CD14-positive monocyte (primary cell): ENCODE data around the gene IQGAP2. TPM values are rescaled to one million over a fixed set of nuclear protein-coding genes. Genes with fewer than 3 reads are reported as not detected.
A peak's percentile ranks its signal among the peaks of the same experiment; 100 is the strongest.

Experiments
- DNase-seq, 3 donors: peaks; one replicate each; pipeline ENCODE4 v3.0.0-alpha.2; 2011 to 2022
- H2AFZ ChIP-seq: 2 replicates; pipeline ENCODE4 v1.6.0; 2012; ENCODE audit warnings: mild to moderate bottlenecking, low read depth, low read length, inconsistent platforms; ENCODE audit not compliant: insufficient read depth, poor library complexity, severe bottlenecking
- H3K27ac ChIP-seq, 2 donors: 1 replicate in 1 of 2; 2 replicates in 1 of 2; pipeline ENCODE4 v1.5.1; 2012 to 2013; ENCODE audit warnings: low read length in 2 of 2, control low read depth in 1 of 2, inconsistent platforms in 1 of 2, low read depth in 1 of 2, mild to moderate bottlenecking in 1 of 2
- H3K27me3 ChIP-seq, 2 donors: one replicate each; pipeline versions ENCODE4 v1.6.0 to v1.6.1; 2011 to 2013; ENCODE audit warnings: low read length in 2 of 2; ENCODE audit not compliant: control insufficient read depth in 2 of 2, insufficient read depth in 2 of 2
- H3K36me3 ChIP-seq, 2 donors: replicated peaks in 1 of 2; 1 replicate in 1 of 2; 2 replicates in 1 of 2; pipeline versions ENCODE4 v1.5.1 to v1.6.1; 2012 to 2013; ENCODE audit warnings: low read length in 2 of 2, control low read depth in 1 of 2, inconsistent platforms in 1 of 2, mild to moderate bottlenecking in 1 of 2; ENCODE audit not compliant: insufficient read depth in 2 of 2, control insufficient read depth in 1 of 2
- H3K4me1 ChIP-seq, 2 donors: 1 replicate in 1 of 2; 2 replicates in 1 of 2; pipeline versions ENCODE4 v1.5.1 to v1.6.1; 2012 to 2013; ENCODE audit warnings: low read length in 2 of 2, control low read depth in 1 of 2, inconsistent platforms in 1 of 2, mild to moderate bottlenecking in 1 of 2, moderate library complexity in 1 of 2; ENCODE audit not compliant: insufficient read depth in 2 of 2, control insufficient read depth in 1 of 2
- H3K4me2 ChIP-seq: replicated peaks from 2 replicates; pipeline ENCODE3; 2012; ENCODE audit warnings: low read length, moderate library complexity, mild to moderate bottlenecking; ENCODE audit not compliant: poor library complexity, severe bottlenecking; ENCODE audit errors: extremely low read depth
- H3K4me3 ChIP-seq, 3 experiments: fragments of 200-600 bp in 1 of 3; sonication (generic) in 1 of 3; replicated peaks in 1 of 3; 1 replicate in 2 of 3; 2 replicates in 1 of 3; pipeline ENCODE4 v1.5.1; 2011 to 2013; ENCODE audit warnings: low read length in 3 of 3, mild to moderate bottlenecking in 3 of 3, control low read depth in 2 of 3, low read depth in 2 of 3, inconsistent platforms in 1 of 3, moderate library complexity in 1 of 3
- H3K79me2 ChIP-seq: 2 replicates; pipeline ENCODE4 v1.6.0; 2012; ENCODE audit warnings: mild to moderate bottlenecking, control low read depth, inconsistent platforms, low read length, moderate library complexity; ENCODE audit not compliant: insufficient read depth
- H3K9ac ChIP-seq: 2 replicates; pipeline ENCODE4 v1.6.0; 2017; ENCODE audit warnings: low read length, mild to moderate bottlenecking; ENCODE audit not compliant: insufficient read depth, poor library complexity, severe bottlenecking
- H3K9me3 ChIP-seq, 2 donors: replicated peaks in 1 of 2; 1 replicate in 1 of 2; 2 replicates in 1 of 2; pipeline versions ENCODE4 v1.5.1 to v1.6.1; 2012 to 2013; ENCODE audit warnings: low read length in 2 of 2, control low read depth in 1 of 2; ENCODE audit not compliant: control insufficient read depth in 1 of 2, insufficient read depth in 1 of 2
- H4K20me1 ChIP-seq: 2 replicates; pipeline ENCODE4 v1.6.0; 2012; ENCODE audit warnings: mild to moderate bottlenecking, low read length, control low read depth, moderate library complexity; ENCODE audit not compliant: insufficient read depth
- H3K27ac Mint-ChIP-seq, 7 donors: one replicate each; pipeline ENCODE4 v1.8.0; 2020; ENCODE audit warnings: mild to moderate bottlenecking in 7 of 7, mixed read lengths in 7 of 7, moderate library complexity in 6 of 7, inconsistent platforms in 2 of 7
- H3K27me3 Mint-ChIP-seq, 3 donors: one replicate each; pipeline ENCODE4 v1.8.0; 2021 to 2022; ENCODE audit warnings: low read depth in 3 of 3, mild to moderate bottlenecking in 3 of 3, mixed read lengths in 3 of 3, moderate library complexity in 3 of 3, inconsistent platforms in 1 of 3
- H3K36me3 Mint-ChIP-seq, 2 donors: one replicate each; pipeline ENCODE4 v1.8.0; 2020; ENCODE audit warnings: mixed read lengths in 2 of 2, inconsistent platforms in 1 of 2, mild to moderate bottlenecking in 1 of 2
- H3K4me1 Mint-ChIP-seq: one replicate; pipeline ENCODE4 v1.8.0; 2020; ENCODE audit warnings: mild to moderate bottlenecking, mixed read lengths
- H3K4me3 Mint-ChIP-seq, 2 donors: one replicate each; pipeline ENCODE4 v1.8.0; 2020; ENCODE audit warnings: mild to moderate bottlenecking in 2 of 2, mixed read lengths in 2 of 2, moderate library complexity in 1 of 2
- H3K9me3 Mint-ChIP-seq, 7 donors: one replicate each; pipeline ENCODE4 v1.8.0; 2020 to 2022; ENCODE audit warnings: mixed read lengths in 7 of 7, mild to moderate bottlenecking in 6 of 7, moderate library complexity in 6 of 7, inconsistent platforms in 2 of 7
- WGBS: methylation state at CpG from one replicate; pipeline ENCODE4 v1.1.5; 2013; ENCODE audit warnings: missing lambda C conversion rate; ENCODE audit not compliant: insufficient coverage; 5-methylcytosine and 5-hydroxymethylcytosine counted together
- intact Hi-C, 2 donors: fragments of 100-400 bp; cut with micrococcal nuclease; formaldehyde crosslinking; loops; one replicate each; pipeline versions ENCODE4 v1.15.0 to v1.15.1; 2023
- polyA plus RNA-seq, 3 donors: library from polyadenylated mRNA; depleted of rRNA in 1 of 3; unstranded in 2 of 3; stranded (reverse) in 1 of 3; fragments of 300-500 nt in 2 of 3; fragments of >200 nt in 1 of 3; fragmentation: Illumina TruSeq in 2 of 3; gene quantifications; 1 replicate in 2 of 3; 2 replicates in 1 of 3; pipeline ENCODE4 v1.2.3, GENCODE V29; 2012 to 2021
- TF ChIP-seq, protein P1 (sequence below): fragments of 200-600 bp; IDR thresholded peaks from one replicate; pipeline ENCODE4 v1.8.0; 2022; ENCODE audit warnings: antibody characterized with exemption, mild to moderate bottlenecking

The IQGAP2 gene
- polyA plus RNA-seq, 3 donors, result 21.4 to 50.9 (median 35.4) TPM

DNA sequence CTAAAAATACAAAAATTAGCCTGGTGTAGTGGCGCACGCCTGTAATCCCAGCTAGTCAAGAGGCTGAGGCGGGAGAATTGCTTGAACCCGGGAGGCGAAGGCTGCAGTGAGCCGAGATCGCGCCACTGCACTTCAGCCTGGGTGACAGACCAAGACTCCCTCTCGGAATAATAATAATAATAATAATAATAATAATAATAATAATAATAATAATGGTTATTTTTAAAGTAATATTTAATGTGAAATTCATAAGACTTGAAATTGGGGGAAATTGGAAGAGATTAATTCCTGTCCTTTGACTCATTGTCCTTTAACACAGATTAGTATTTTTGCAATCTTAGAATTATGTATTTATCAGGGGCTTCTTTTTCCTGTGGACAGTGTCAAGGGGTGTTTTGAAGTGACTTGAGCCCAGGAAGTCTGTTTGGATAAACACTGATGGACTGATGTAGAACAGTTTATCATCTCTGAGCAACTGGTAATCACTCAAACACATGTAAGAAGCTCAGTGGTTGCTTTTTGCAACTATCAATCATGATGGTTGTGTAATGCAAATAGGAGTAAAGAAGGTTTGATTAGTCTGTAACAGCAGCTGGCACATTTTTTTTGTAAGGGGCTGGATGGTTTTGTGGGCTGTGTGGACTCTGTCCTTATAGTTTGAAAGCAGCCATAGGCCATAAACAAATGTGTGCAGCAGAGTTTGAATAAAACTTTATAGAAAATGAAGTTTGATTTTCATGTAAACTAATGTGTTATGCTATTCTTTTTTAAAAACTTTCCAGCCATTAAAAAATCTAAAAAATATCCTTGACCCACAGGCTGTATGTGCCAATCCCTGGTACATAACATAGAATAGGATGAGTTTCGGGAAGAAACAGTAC lies 126.6 kb downstream of the IQGAP2 start:
- H3K79me2 ChIP-seq, result peaks cover 95% of the 10 kb centered on the region
- no peak overlapping the region for H3K4me3 ChIP-seq
- H3K27ac ChIP-seq, result no peak overlapping the region
- no peaks in the 10 kb centered on the region for H3K27me3 ChIP-seq
- H3K4me1 Mint-ChIP-seq, result peaks cover 40% of the 10 kb centered on the region
- H3K27me3 Mint-ChIP-seq, result no peaks in the 10 kb centered on the region
- TF ChIP-seq, protein P1, sequence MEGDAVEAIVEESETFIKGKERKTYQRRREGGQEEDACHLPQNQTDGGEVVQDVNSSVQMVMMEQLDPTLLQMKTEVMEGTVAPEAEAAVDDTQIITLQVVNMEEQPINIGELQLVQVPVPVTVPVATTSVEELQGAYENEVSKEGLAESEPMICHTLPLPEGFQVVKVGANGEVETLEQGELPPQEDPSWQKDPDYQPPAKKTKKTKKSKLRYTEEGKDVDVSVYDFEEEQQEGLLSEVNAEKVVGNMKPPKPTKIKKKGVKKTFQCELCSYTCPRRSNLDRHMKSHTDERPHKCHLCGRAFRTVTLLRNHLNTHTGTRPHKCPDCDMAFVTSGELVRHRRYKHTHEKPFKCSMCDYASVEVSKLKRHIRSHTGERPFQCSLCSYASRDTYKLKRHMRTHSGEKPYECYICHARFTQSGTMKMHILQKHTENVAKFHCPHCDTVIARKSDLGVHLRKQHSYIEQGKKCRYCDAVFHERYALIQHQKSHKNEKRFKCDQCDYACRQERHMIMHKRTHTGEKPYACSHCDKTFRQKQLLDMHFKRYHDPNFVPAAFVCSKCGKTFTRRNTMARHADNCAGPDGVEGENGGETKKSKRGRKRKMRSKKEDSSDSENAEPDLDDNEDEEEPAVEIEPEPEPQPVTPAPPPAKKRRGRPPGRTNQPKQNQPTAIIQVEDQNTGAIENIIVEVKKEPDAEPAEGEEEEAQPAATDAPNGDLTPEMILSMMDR, result no peak
- H3K9me3 Mint-ChIP-seq, result peaks cover 0 to 4% (median 0%) of the 10 kb centered on the region in 7 donors
- H3K36me3 ChIP-seq, result peaks cover 0 to 6% of the 10 kb centered on the region in 2 donors
- peak overlapping the region in 1 of 7 donors; percentile 15 for H3K27ac Mint-ChIP-seq
- no peak overlapping the region for H2AFZ ChIP-seq
- no peaks in the 10 kb centered on the region for H3K9me3 ChIP-seq
- intact Hi-C loops, result loop anchor here in 1 of 2 donors (10.0 kb wide), 1 partner anchor 55 kb away; no protein-coding TSS in a partner anchor
- H4K20me1 ChIP-seq, result peaks cover 93% of the 10 kb centered on the region
- no peak overlapping the region for H3K4me2 ChIP-seq
- DNase-seq, result no peak
- peaks cover 0 to 11% of the 10 kb centered on the region in 2 donors for H3K4me1 ChIP-seq
- H3K4me3 Mint-ChIP-seq, result no peak overlapping the region
- 100% methylated on average over 5 of the region's 10 CpGs for WGBS
- H3K9ac ChIP-seq, result no peak overlapping the region
- H3K36me3 Mint-ChIP-seq, result peaks cover 1 to 6% of the 10 kb centered on the region in 2 donors

DNA sequence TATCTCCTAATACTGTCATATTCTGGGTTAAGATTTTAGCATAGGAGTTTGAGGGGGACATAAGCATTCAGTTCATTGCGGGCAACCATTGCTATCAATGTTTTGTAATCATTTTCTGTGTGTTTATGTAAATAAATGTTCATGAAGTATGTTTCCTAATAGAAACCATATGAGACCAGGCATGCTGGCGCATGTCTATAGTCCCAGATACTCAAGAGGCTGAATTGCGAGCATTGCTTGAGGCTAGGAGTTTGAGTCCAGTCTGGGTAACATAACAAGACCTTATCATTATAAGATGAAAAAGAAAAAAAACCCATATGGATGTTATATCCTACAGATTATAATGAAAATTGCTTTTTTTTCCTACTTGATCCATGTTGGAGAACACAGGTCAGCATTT lies 129.0 kb downstream of the IQGAP2 start:
- H3K36me3 Mint-ChIP-seq, result peaks cover 9 to 14% of the 10 kb centered on the region in 2 donors
- peaks cover 20% of the 10 kb centered on the region for H3K4me1 Mint-ChIP-seq
- no CpG with 5 or more reads among the region's 3 CpGs for WGBS
- peaks cover 94% of the 10 kb centered on the region for H3K79me2 ChIP-seq
- H3K4me3 Mint-ChIP-seq, result no peak overlapping the region
- H2AFZ ChIP-seq, result no peak overlapping the region
- no peaks in the 10 kb centered on the region for H3K27me3 ChIP-seq
- H3K27me3 Mint-ChIP-seq, result no peaks in the 10 kb centered on the region
- H3K9ac ChIP-seq, result no peak overlapping the region
- H3K4me2 ChIP-seq, result no peak overlapping the region
- no peak overlapping the region for H3K4me3 ChIP-seq
- intact Hi-C loops, result loop anchor here in 1 of 2 donors (10.0 kb wide), 1 partner anchor 57 kb away; no protein-coding TSS in a partner anchor
- TF ChIP-seq, protein P1, result no peak
- H3K27ac Mint-ChIP-seq, result peak overlapping the region in 1 of 7 donors; percentile 7
- no peaks in the 10 kb centered on the region for H3K9me3 ChIP-seq
- peaks cover 0 to 4% (median 0%) of the 10 kb centered on the region in 7 donors for H3K9me3 Mint-ChIP-seq
- H3K4me1 ChIP-seq, result no peaks in the 10 kb centered on the region
- no peak for DNase-seq
- peaks cover 0 to 12% of the 10 kb centered on the region in 2 donors for H3K36me3 ChIP-seq
- no peak overlapping the region for H3K27ac ChIP-seq
- H4K20me1 ChIP-seq, result peaks cover 93% of the 10 kb centered on the region
